HCT116 (cell line): Measurements from ENCODE around the gene EYA4. TPM values are rescaled to one million over a fixed set of nuclear protein-coding genes. Genes with fewer than 3 reads are reported as not detected.

Experiments
- ATAC-seq: fragments of 200-7000 bp; cut with Tn5 transposase; 2 replicates; pipeline ENCODE4 v1.9.1; 2020; ENCODE audit warnings: mild to moderate bottlenecking, moderate library complexity
- BruUV-seq: library from RNA; stranded (reverse); fragments of 400-500 nt; replicated peaks from 2 replicates; lab custom pipeline; 2021; lab: Mats Ljungman, UMichigan
- CTCF ChIA-PET: fragments of 300-600 bp; sonication (Branson Sonifier 250); formaldehyde crosslinking; loops from one replicate; lab custom pipeline; 2021; ENCODE audit warnings: antibody characterized with exemption; lab: Charles Lee
- POLR2A ChIA-PET: fragments of 300-600, 350-600 bp; sonication (Branson Sonifier 250); formaldehyde crosslinking; loops from one replicate; lab custom pipeline; 2021; ENCODE audit warnings: antibody characterized with exemption; lab: Charles Lee
- RAD21 ChIA-PET, 2 experiments: fragments of 300-600 bp; sonication (Branson Sonifier 250); formaldehyde crosslinking; loops; one replicate each; lab custom pipeline; 2023; ENCODE audit warnings: low total read pairs in 2 of 2; ENCODE audit not compliant: uncharacterized antibody in 2 of 2, unreplicated experiment in 2 of 2, low non-redundant PET in 1 of 2; lab: Charles Lee
- DNase-seq: peaks from one replicate; pipeline ENCODE4 v3.0.0-alpha.2; 2010; ENCODE audit warnings: low read depth, low spot score
- H2AFZ ChIP-seq: fragments of 200-600 bp; shearing (Covaris generic), sonication (generic); 2 replicates; pipeline ENCODE4 v1.6.1; 2017; ENCODE audit warnings: low read depth, mixed run types, mixed read lengths, antibody characterized with exemption, low read length; ENCODE audit not compliant: poor library complexity, severe bottlenecking
- H3K27ac ChIP-seq: 2 replicates; pipeline ENCODE4 v1.5.1; 2012; ENCODE audit warnings: low read depth, low read length
- H3K27me3 ChIP-seq: fragments of 200-600 bp; sonication (generic); 2 replicates; pipeline ENCODE4 v1.6.1; 2016; ENCODE audit warnings: mixed run types, low read length, mixed read lengths; ENCODE audit not compliant: insufficient read depth
- H3K36me3 ChIP-seq, 2 experiments: fragments of 200-500 bp in 1 of 2; fragments of 200-600 bp in 1 of 2; sonication (Bioruptor generic) in 1 of 2; sonication (generic) in 1 of 2; 2 replicates each; pipeline versions ENCODE4 v1.5.1 to v1.6.1; 2014 to 2016; ENCODE audit warnings: low read length in 2 of 2, inconsistent platforms in 1 of 2, mixed read lengths in 1 of 2, mixed run types in 1 of 2; ENCODE audit not compliant: insufficient read depth in 2 of 2, control insufficient read depth in 1 of 2
- H3K4me1 ChIP-seq, 2 experiments: fragments of 200-600 bp in 1 of 2; sonication (generic) in 1 of 2; 2 replicates each; pipeline versions ENCODE4 v1.5.1 to v1.6.1; 2012 to 2017; ENCODE audit warnings: low read length in 2 of 2, inconsistent platforms in 1 of 2, mild to moderate bottlenecking in 1 of 2, mixed read lengths in 1 of 2, mixed run types in 1 of 2, moderate library complexity in 1 of 2; ENCODE audit not compliant: insufficient read depth in 2 of 2, control insufficient read depth in 1 of 2
- H3K4me2 ChIP-seq: fragments of 200-600 bp; sonication (generic); 2 replicates; pipeline ENCODE4 v1.6.1; 2017; ENCODE audit warnings: mixed run types, low read length, mixed read lengths
- H3K4me3 ChIP-seq, 2 experiments: fragments of 200-600 bp in 1 of 2; sonication (generic) in 1 of 2; replicated peaks in 1 of 2; 2 replicates each; pipeline ENCODE4 v1.5.1; 2011 to 2016; ENCODE audit warnings: low read length in 2 of 2, control low read depth in 1 of 2, low read depth in 1 of 2, mild to moderate bottlenecking in 1 of 2, mixed read lengths in 1 of 2, mixed run types in 1 of 2
- H3K79me2 ChIP-seq: fragments of 200-600 bp; sonication (generic); 2 replicates; pipeline ENCODE4 v1.6.1; 2017; ENCODE audit warnings: mild to moderate bottlenecking, mixed run types, low read length, moderate library complexity, mixed read lengths; ENCODE audit not compliant: insufficient read depth
- H3K9ac ChIP-seq: fragments of 200-600 bp; sonication (generic); 2 replicates; pipeline ENCODE4 v1.6.1; 2016; ENCODE audit warnings: low read length, mixed read lengths
- H3K9me2 ChIP-seq: fragments of 200-600 bp; sonication (generic), shearing (Covaris generic); 2 replicates; pipeline ENCODE4 v1.6.1; 2017; ENCODE audit warnings: mixed run types, mild to moderate bottlenecking, moderate library complexity; ENCODE audit not compliant: insufficient read depth
- H3K9me3 ChIP-seq, 2 experiments: fragments of 200-500 bp in 1 of 2; fragments of 200-600 bp in 1 of 2; sonication (Bioruptor generic) in 1 of 2; sonication (generic) in 1 of 2; 2 replicates each; pipeline ENCODE4 v1.6.1; 2014 to 2017; ENCODE audit warnings: low read length in 2 of 2, mixed read lengths in 2 of 2, inconsistent platforms in 1 of 2, low read depth in 1 of 2, mild to moderate bottlenecking in 1 of 2, mixed run types in 1 of 2, moderate library complexity in 1 of 2; ENCODE audit not compliant: control insufficient read depth in 1 of 2, insufficient read depth in 1 of 2
- H4K20me1 ChIP-seq: fragments of 200-600 bp; sonication (generic), shearing (Covaris generic); 2 replicates; pipeline ENCODE4 v1.6.1; 2017; ENCODE audit warnings: mixed run types, mild to moderate bottlenecking, moderate library complexity; ENCODE audit not compliant: insufficient read depth
- ATF3 ChIP-seq: IDR thresholded peaks from 2 replicates; pipeline ENCODE4 v1.6.1; 2012
- CBX3 ChIP-seq: IDR thresholded peaks from 2 replicates; pipeline ENCODE4 v1.6.1; 2012; ENCODE audit warnings: low read depth
- CTCF ChIP-seq, 3 experiments: fragments of 200-600 bp in 1 of 3; sonication (generic) in 1 of 3; IDR thresholded peaks in 2 of 3; conservative IDR thresholded peaks in 1 of 3; 2 replicates each; pipeline ENCODE4 v1.5.1; 2012 to 2017; ENCODE audit warnings: low read depth in 2 of 3, low read length in 2 of 3, antibody characterized with exemption in 1 of 3, borderline replicate concordance in 1 of 3, control low read depth in 1 of 3, mild to moderate bottlenecking in 1 of 3, mixed read lengths in 1 of 3, mixed run types in 1 of 3, moderate library complexity in 1 of 3; ENCODE audit not compliant: insufficient read depth in 1 of 3
- ELF1 ChIP-seq: IDR thresholded peaks from 2 replicates; pipeline ENCODE4 v1.6.1; 2012; ENCODE audit warnings: low read depth, borderline replicate concordance
- FOSL1 ChIP-seq: IDR thresholded peaks from 2 replicates; pipeline ENCODE4 v1.6.1; 2012; ENCODE audit warnings: low read depth
- JUND ChIP-seq: IDR thresholded peaks from 2 replicates; pipeline ENCODE4 v1.6.1; 2012
- MAX ChIP-seq: IDR thresholded peaks from 2 replicates; pipeline ENCODE4 v1.6.1; 2012
- POLR2A ChIP-seq: IDR thresholded peaks from 2 replicates; pipeline ENCODE4 v1.7.0; 2011; ENCODE audit warnings: borderline replicate concordance; ENCODE audit not compliant: insufficient read depth, insufficient read length; ENCODE audit errors: extremely low read depth
- POLR2AphosphoS5 ChIP-seq: IDR thresholded peaks from 2 replicates; pipeline ENCODE4 v1.6.1; 2011; ENCODE audit warnings: mild to moderate bottlenecking, low read depth, low read length, moderate library complexity
- RAD21 ChIP-seq: IDR thresholded peaks from 2 replicates; pipeline ENCODE4 v1.6.1; 2012; ENCODE audit warnings: low read depth, mild to moderate bottlenecking
- REST ChIP-seq: IDR thresholded peaks from 2 replicates; pipeline ENCODE4 v1.6.1; 2012; ENCODE audit warnings: low read depth
- SIN3A ChIP-seq: IDR thresholded peaks from 2 replicates; pipeline ENCODE4 v1.6.1; 2012; ENCODE audit warnings: low read depth
- SP1 ChIP-seq: IDR thresholded peaks from 2 replicates; pipeline ENCODE4 v1.6.1; 2012; ENCODE audit warnings: low read depth
- SRF ChIP-seq: IDR thresholded peaks from 2 replicates; pipeline ENCODE4 v1.6.1; 2012; ENCODE audit warnings: low read depth
- TCF7L2 ChIP-seq: IDR thresholded peaks from 2 replicates; pipeline ENCODE4 v1.7.0; 2011; ENCODE audit warnings: borderline replicate concordance, inconsistent platforms; ENCODE audit not compliant: insufficient read depth, insufficient read length; ENCODE audit errors: extremely low read depth
- ZBTB33 ChIP-seq: IDR thresholded peaks from 2 replicates; pipeline ENCODE4 v1.6.1; 2011; ENCODE audit warnings: mild to moderate bottlenecking, low read length, moderate library complexity; ENCODE audit not compliant: insufficient replicate concordance; ENCODE audit errors: extremely low read depth
- intact Hi-C: fragments of 100-400 bp; cut with micrococcal nuclease; formaldehyde crosslinking; loops from 2 replicates; pipeline ENCODE4 v1.10.0; 2022
- total RNA-seq: library from RNA; stranded (reverse); gene quantifications from one replicate; pipeline ENCODE4 v1.2.1, GENCODE V29; 2021; ENCODE audit not compliant: unreplicated experiment

Gene EYA4
- total RNA-seq, 1 experiment from 2014 or later: not detected

GRCh38 chr6:133313068-133313467 is 71.9 kb downstream of the EYA4 start:
- ChIA-PET POLR2A (interaction anchor here (1.0 kb wide), 1 partner anchor 9 kb away, joined by 3 read pairs; no protein-coding TSS in a partner anchor), CTCF (interaction anchor here (0.7 kb wide), 1 partner anchor 1850 kb away, joined by 3 read pairs; no protein-coding TSS in a partner anchor), RAD21 (no interaction called here)
- TF ChIP-seq CTCF (IDR thresholded peaks at IDR 0.05 in 2 of 3, conservative IDR thresholded peaks at IDR 0.05 in 1 of 3; ENCODE audit: borderline replicate concordance in 1 of 3, insufficient read depth in 1 of 3, low read depth in 2 of 3, low read length in 2 of 3) (no peak), SP1 (no peak), JUND (no peak), ELF1 (no peak), MAX (no peak), ATF3 (no peak), POLR2AphosphoS5 (no peak), REST (no peak), SRF (no peak), POLR2A (no peak), ZBTB33 (no peak), FOSL1 (no peak), SIN3A (no peak), CBX3 (no peak), RAD21 (no peak; the same call in 1 of the 2 replicates), TCF7L2 (no peak)
- DNase-seq (no peak), ATAC-seq (no peak)
- no peaks in the 10 kb centered on the region for H4K20me1 ChIP-seq
- peaks cover 11% of the 10 kb centered on the region; the same call in 1 of the 2 replicates for H3K27me3 ChIP-seq
- H3K36me3 ChIP-seq: no peaks in the 10 kb centered on the region
- no peaks in the 10 kb centered on the region for H3K9me3 ChIP-seq
- no peak overlapping the region for H2AFZ ChIP-seq
- no peak overlapping the region for H3K9ac ChIP-seq
- no peak overlapping the region for H3K27ac ChIP-seq
- no TSS peak for BruUV-seq
- intact Hi-C loops: no loop called here
- H3K4me1 ChIP-seq: no peaks in the 10 kb centered on the region
- H3K4me3 ChIP-seq: no peak overlapping the region
- H3K4me2 ChIP-seq: no peak overlapping the region
- no peaks in the 10 kb centered on the region for H3K79me2 ChIP-seq
- H3K9me2 ChIP-seq: no peaks in the 10 kb centered on the region; the same call in 1 of the 2 replicates
